ENCODE measurements around the gene CASR.

Gene CASR

GRCh38 chr3:122314228-122314876 is 130.9 kb downstream of the CASR start:
- TF ChIP-seq CTCF (conservative IDR thresholded peaks at IDR 0.05; ENCODE audit: low read depth, low read length): no peak
- H3K4me3 ChIP-seq (ENCODE audit: low read length): no peak overlapping the region
- no peak for DNase-seq (ENCODE audit: low read depth)

- no peak for DNase-seq (ENCODE audit: low read depth)
- TF ChIP-seq CTCF (conservative IDR thresholded peaks at IDR 0.05; ENCODE audit: low read depth, low read length): no peak
- H3K4me3 ChIP-seq (ENCODE audit: low read length): no peak overlapping the region
These were observed 132.2 kb downstream of the CASR start for GRCh38 chr3:122315619-122316018.

GRCh38 chr3:122316368-122316767 is 132.9 kb downstream of the CASR start:
- TF ChIP-seq CTCF (conservative IDR thresholded peaks at IDR 0.05; ENCODE audit: low read depth, low read length): no peak
- H3K4me3 ChIP-seq (ENCODE audit: low read length): no peak overlapping the region
- no peak for DNase-seq (ENCODE audit: low read depth)

- no peak for DNase-seq (ENCODE audit: low read depth)
- no peak overlapping the region for H3K4me3 ChIP-seq (ENCODE audit: low read length)
- no peak for TF ChIP-seq CTCF (conservative IDR thresholded peaks at IDR 0.05; ENCODE audit: low read depth, low read length)
These were observed 135.2 kb downstream of the CASR start for GRCh38 chr3:122318620-122319019.

GRCh38 chr3:122322095-122323075 is 138.9 kb downstream of the CASR start:
- no peak for TF ChIP-seq CTCF (conservative IDR thresholded peaks at IDR 0.05; ENCODE audit: low read depth, low read length)
- no peak for DNase-seq (ENCODE audit: low read depth)
- no peak overlapping the region for H3K4me3 ChIP-seq (ENCODE audit: low read length)

DNA sequence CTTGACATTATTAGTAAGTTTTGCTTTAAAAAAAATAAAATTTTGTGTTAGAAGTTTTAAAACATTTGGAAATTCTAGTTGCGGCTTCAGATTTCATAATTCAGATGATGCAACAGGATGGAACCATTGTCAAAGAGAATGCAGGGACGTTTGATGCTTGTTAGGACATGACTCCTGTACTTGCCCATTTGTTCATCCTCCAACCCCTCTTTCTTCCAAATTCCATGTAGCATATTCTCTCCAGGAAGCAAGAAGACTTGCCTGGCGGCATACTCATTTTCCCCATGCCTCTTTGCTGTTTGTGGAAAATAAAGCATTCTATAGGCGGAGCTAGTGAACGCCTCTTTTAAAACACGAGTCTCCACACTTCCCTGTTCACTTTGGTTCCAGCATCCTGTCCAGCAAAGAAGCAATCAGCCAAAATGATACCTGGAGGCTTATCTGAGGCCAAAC is 141.4 kb downstream of the CASR start, which contains the start of gene CSTA:
TSS of gene CSTA (plus strand) at position 378 of the 453 bp plus-strand sequence. CDS start at position 423, 45 bp downstream.
- TF ChIP-seq CTCF (conservative IDR thresholded peaks at IDR 0.05; ENCODE audit: low read depth, low read length): no peak
- no peak for DNase-seq (ENCODE audit: low read depth)
- H3K4me3 ChIP-seq (ENCODE audit: low read length): no peak within 1 kb of the TSS
